GM21529 (cell line): Measurements from ENCODE around the gene KIT.
A peak's percentile ranks its signal among the peaks of the same experiment; 100 is the strongest.

Source experiments
- ATAC-seq: cut with Tn5 transposase; IDR thresholded peaks from one replicate; pipeline ENCODE4 v1.9.1; 2021; ENCODE audit not compliant: unreplicated experiment

The KIT gene

DNA sequence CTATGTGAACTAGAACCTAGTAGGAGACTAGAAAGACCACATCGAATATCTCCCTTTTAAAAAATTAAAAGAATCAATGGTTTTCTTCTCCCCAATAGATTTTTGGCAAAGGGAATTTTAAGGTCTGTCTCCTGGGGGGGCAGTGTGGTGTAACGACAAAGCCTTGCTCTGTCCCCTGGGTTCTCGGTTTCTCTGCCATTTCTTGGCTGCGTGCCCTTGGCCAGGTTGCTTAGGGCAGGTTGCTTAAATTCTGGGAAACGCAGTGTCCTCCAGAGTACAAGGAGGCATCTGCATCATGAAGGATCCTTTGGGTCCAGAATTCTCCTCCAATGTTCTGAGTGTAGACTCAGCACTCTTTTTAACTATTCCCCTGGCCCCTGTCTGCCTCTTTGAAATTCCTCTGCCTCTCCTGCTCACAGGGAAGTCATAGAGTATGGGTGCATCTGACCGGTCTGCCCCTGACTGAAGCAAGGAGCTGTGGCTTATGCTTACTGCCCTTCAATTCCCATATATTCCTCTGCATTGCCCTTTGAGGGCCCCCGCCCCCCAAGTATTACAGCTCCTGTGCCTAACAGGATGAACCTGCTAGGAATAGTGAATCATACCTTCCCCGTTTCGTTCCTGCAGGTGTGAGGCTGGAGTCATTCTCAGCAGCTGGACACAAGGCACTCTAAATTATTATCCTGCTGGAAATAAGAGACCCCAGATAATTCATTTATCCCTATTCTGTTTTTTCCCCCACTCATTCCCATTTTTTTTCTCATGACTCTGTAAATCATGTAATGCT, 2.2 kb downstream of the KIT start:
- no peak for ATAC-seq

DNA sequence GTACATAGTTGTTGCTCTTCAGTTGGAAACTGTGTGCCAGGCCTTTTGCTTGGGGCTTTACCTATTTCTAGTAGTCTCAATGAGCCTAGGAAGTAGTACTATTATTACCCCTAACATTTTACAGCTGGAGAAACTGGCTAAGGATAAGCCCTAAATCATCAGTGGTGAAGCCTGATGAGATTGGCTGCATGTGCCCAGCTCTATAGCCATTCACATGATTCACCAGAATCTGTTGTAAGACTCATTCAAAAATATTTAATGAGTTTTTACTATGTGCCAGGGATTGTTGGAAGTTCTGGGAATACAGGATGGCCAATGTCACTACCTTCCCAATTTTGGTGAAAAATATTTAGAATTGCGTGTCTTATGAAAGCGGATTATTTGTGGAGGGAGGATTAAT, 2.8 kb downstream of the KIT start:
- no peak for ATAC-seq

DNA sequence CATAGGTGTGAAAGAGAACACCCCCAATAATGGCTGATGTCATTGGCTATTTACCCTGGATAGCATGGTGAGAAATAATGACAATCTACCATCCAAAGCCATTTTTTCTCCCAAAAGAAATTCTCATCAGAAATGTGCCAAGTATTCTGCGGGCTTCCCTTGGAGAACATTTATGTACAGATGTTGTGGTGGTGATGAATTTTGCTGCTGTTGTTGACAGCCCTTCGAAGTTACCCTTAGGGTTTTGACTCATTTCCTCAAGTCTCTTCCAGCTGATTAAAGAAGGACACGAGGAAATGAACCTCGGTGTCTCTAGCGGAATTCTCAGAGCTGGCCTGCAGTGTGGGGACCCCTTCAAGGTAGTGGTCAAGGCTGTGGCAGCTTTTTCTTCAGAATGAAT, 3.4 kb downstream of the KIT start:
- no peak for ATAC-seq

DNA sequence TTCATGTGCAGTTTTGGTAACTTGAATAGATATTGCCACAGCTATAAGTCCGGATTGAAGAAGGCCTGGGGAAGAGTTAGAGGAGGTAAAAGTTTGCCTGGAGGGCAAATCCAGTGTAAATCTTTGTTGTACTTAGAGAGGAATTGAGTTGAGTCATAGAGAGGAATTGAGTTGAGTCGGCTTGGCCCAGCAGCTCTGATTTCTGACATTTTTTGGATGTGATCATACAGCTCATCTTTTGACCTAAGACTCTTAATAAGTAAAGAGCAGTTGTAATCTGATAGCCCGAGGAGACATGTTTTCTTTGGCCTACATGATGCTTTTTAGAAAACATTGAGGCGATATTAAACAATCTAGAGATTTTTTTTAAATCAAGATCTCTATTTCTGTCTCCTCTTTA, 3.9 kb downstream of the KIT start:
- no peak for ATAC-seq

DNA sequence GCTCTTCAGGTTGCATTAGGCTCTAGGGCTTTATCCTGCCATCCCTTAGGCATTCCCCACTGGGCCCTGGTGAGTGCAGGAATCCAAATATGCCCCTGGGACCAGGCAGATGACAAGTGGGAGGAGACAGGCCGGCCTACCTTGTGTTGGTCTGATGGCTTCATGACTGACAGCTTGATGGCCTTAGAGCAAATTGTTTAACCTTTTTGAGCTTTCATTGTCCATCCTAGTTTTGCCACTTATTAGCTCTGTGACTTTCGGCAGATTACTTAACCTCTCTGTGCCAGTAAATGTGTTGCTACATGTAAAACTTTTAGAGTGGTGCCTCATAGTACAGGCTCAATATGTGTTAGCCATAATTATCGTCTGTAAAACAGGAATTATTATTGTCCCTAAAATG, 4.4 kb downstream of the KIT start:
- no peak for ATAC-seq

DNA sequence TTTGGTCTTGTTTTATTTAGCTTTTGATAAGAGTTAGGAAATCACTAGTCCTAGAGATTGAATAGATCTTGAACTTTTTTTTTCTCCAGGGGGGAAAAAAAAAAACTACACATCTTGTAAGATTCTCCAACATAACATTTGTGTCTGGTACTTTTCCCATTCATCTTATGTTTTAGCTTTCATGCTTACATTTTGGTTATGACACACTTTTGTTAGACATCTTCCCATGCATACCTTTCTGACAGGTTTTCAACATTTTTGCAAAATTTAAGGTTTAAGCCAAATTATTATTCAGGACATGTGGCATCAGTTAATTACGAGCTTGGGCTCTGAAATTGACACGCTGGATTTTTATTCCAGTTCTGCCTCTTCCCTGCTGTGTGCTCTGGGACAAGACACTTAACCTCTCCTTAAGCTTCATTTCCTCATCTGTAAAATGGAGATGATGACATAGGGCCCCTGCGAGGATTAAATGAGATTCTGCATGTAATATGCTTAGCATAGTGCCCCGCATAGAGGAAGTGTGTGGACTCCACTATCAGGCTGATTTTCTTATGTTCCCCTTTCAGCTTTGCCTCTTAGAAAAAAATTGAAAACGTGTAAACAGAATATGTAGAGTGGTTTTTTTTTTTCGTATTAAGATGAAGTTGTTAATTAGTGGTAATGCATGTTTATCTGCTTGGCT, 5.3 kb downstream of the KIT start:
- no peak for ATAC-seq

DNA sequence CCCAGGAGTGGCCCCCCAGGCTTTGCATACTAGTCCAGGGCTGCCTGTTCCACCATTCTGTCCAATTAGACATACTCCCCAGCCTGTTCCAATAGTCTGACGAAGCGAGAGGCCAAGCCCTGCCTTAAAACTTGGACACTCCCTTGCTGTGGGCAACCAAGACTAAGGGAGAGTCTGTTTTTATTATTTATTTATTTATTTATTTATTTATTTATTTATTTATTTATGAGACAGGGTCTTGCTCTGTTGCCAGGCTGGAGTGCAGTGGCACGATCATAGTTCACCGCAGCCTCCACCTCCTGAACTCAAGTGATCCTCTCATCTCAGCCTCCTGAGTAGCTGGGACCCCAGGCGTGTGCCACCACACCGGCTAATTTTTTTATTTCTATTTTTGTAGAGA, 6.6 kb downstream of the KIT start:
- ATAC-seq, result no peak

DNA sequence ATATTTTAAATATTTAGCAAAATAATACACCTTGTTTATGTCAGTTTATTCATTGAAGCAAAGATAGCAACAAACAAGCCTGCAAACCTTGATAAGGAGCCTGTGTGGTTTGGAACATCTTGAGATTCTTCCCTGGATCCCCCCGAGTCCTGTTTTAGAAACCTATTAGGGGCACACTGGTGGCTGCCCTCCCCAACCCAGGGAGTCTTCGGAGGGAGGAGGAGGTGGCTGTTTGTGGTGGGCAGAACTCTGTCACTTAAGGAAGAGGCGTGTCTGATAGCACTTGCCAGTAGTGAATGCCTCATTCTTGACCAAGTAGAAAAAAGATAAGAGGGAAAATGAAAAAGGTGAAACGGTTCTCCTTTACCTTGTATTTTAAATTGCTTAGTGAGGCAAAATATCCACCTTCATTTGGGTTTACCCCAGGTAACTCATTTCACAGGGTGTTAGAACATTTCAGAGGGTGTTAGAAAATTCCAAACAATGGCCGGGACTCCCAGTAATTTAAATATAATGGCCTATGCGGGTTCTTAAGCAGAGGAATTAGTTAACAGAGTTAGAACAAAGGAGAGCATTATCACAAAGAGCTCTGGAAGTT, 10.4 kb downstream of the KIT start:
- ATAC-seq, result no peak

DNA sequence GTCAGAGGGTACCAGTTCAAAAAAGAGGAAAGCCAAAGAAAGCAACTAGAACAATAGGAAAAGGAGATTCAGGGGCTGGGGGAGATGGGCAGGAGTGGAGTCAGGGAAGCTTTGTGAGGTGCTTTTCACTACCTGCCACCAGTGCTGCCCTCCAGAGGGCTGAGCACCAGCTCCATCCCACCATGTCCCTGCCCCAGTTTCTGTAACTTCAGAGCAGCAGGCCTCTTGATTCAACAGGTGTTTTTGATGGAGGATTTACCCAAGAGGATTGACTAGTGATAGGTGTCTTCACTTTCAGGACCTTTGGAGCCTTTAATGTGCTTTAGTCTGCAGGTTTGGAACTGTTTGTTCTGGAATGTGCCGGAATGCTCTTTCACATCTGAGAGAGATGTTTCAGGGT, 12.1 kb downstream of the KIT start:
- no peak for ATAC-seq

DNA sequence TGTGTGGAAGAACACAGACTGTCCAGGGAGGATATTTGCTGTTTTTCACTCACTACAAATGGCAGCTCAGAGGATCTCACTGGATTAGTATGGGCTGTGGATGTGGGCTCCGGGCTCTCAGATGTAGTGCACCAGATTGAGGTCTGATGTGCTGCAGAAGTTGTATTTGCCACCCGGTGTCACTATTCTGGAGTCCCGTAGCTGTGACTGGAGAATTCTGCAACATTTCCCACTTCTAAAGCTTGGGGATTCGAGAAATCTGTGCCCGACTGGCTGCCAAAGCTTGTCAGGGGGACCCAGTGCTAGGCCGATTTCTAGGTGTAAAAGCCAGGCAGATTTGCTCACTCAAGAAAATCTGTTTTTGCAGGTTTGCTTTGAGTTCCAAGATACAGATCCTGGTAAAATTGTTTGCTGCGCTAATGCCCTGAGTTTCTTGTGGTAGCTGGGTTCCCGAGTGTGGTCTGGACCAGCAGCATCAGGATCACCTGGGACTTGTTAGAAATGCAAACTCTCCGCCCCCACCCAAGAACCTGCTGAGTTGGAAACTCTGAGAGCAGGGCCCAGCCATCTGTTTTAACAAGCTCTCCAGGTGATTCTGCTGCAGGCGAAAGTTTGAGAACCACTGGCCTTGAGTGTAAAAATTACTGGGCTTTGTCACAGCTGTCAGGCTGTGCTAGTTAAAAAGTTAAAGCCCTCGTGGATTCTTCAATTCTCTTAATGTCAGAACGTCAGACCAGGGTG, 18.1 kb downstream of the KIT start:
- ATAC-seq, result no peak

DNA sequence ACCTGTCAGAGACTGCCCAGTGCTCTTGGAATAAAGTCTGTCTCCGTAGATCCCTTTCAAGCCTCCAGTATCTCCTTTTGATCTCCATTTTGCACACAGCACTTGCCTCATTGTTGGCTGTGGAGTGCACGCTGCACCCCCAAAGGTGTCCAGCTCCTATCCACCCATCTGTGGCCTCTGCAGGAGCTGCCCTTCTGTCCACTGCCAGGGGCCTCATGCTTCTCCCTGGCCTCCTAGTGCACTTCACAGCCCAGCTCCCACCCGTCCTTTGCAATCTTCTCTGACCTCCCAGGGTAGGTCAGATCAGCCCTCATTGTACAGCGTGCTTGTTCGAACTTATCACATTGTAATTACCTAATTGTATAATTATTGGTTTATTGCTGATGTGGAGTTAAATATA, 18.9 kb downstream of the KIT start:
- ATAC-seq, result no peak

DNA sequence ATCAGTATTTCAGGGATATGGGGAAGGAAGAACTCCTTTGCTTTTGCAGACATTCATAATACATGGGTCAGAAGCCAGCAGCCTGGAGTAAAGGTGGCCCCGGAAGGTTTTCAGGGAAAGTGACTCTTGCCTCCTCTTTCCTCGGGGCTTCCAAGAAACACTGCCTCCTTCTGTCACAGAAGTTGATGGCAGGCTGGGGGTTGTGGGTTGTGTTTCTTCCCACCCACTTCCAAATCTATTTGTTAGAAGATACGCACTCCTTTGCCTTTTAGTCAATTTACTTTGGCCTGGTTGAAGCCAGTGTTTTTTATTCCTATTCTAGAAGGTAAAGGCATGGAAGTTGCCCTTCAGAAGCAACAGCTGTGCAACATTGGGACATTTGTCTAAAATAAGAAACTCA, 19.7 kb downstream of the KIT start:
- no peak for ATAC-seq

DNA sequence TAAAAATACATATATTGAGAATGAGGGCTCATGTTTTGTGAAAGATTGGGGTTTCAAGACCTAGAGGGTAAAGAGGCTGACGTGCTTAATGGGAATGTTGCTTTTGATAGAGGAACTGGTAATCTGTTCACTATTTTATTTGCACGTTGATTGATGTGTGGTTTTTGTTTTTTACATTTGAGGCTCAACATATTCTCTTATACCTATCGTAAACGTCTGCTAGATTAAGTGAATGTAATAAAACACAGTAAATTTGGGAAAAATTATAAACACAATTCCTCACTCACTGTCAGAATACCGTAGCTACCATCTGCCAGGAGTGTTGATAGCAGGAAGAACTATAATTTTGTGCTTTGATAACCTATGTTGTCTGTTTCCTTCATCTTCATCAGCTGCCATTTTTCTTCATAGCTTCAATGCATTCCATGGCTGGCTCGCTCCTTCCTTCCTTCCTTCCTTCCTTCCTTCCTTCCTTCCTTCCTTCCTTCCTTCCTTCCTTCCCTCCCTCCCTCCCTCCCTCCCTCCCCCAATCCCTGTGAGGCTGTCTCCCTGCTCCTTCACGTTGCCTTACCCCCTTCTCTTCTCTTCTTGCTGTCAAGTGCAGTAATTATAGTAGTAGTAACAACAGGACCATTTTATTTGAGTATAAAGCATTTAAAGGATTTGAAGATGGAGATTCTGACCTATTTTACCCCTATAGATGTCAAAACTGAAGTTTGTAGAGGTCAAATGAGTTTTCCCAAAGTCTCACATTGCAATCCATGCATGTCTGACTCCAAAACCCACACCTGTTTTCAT, 20.3 kb downstream of the KIT start:
- no peak for ATAC-seq

DNA sequence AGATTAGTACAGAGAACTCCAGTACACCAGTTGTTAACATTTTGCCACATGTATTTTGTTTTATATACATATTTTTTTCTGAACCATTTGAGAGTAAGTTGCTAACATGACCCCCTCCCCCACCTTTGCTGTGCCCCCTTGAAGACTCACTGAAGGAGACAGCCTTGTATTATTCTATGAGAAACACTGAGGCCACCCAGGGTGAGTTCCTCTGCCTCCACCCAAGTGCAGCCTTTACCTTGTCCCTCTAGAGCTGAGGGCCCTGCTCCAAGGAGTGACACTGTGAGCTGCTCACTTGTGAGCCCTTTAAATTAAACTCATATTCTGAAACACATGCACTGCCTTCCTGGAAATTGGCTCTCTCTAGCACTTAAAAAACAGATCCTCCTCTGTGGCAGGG, 21.1 kb downstream of the KIT start:
- ATAC-seq, result no peak

DNA sequence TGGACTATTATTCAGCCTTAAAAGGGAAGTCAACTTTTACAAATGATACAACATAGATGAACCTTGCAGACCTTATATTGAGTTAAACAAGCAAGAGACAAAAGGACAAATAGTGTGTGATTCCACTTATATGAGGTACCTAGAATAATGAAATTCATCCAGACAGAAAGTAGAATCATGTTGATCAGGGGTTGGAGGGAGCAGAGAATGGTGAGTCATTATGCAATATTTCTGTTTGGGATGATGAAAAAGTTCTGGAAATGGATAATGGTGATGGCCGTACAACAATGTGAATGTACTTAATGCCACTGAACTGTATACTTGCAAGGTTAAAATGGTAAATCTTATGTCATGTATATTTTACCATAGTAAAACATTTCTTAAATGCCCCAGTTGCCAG, 22.1 kb downstream of the KIT start:
- ATAC-seq, result no peak

DNA sequence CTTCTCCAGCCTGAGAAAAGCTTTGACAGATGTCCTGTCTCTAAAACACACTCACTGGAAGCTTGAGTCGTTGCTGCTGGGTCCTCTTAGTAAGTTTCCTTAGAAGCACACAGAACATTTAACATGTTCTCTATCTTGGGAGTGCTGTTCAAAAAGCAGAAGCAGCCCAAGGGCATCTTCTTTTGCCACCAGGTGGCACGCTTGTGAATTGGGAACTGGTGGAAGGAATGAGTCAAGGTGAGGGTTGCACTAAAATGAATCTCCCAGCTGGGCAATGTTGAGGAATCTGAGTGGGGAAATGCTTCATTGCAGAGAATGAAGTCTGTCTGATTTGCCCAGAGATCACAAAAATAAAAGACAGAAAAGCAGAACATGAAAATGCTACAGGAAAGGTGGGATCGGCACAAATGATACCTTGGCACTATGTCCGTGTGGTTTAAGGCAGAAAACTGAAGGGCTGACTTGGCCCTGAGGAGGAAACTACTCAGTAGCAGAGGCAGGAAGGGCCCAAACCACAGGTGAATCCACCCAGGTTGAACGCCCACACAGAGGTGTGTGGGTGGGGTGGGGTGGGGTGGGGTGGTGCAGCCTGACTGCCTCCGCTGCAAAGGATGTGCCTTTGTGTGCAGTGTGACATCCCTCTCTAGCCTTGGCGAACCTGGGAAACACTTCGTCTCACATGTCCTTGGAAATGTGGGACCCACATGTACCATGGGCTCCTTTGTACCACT, 26.0 kb downstream of the KIT start:
- peak; percentile 38 for ATAC-seq

DNA sequence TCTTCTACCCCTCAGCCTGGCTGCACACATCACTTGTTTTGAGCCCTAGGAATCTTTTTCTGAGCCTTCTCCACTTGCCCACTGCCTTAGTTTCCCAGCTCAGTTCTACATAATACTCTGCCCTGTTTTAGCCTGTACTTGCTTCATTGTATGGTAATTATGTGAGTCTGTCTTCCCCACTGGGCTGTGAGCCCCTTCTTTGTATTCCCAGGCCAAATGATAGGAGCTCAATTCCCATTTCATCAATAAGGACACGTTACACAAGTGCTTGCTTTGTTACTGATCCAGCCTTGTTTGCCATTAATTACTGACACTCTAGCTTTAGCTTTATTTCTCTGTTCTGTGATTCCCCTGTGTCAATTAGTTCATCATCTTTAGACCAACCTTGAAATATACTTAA, 28.1 kb downstream of the KIT start:
- ATAC-seq, result no peak

DNA sequence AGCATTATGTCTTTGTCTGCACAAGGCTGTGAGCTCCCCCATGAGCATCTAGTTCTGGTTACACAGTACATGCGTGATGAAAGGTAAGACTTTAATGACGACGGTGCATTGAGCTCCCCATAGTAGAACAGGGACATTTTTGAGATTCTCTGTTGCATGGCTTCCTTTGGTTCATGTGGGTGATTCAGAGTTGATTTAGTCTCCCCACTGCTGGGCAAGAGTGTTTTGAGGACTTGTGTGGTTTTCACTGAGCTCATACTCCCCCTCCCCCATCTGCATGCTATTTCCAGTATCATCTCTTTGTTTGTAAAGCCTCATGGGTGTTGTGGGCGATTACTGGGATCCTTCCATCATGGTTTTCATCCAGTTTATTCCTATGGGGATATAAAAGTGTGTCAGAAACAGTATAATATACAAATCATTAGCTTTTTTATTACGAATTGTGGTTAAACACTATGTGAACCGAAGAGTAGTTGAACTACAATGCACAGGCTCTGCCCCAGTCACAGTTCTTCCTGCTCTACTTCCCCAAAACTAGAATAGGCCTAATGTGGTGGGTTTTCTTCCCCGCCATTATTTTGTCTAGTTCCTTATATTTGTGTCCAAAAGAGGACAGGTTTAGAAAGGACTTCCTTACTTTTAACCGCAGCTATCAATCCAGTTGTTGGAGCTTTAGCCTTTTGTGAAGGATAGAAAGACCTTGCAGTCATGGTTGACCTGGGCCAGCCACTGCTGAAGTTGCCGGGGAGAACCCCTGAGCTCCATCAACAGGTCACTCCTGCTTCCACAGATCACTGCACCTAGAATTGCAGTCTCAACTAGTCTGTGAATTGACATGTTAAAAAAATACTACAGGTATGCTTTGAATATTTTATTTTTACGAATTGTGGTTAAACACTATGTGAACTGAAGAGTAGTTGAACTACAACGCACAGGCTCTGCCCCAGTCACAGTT, 30.4 kb downstream of the KIT start:
- ATAC-seq, result peak; percentile 53

DNA sequence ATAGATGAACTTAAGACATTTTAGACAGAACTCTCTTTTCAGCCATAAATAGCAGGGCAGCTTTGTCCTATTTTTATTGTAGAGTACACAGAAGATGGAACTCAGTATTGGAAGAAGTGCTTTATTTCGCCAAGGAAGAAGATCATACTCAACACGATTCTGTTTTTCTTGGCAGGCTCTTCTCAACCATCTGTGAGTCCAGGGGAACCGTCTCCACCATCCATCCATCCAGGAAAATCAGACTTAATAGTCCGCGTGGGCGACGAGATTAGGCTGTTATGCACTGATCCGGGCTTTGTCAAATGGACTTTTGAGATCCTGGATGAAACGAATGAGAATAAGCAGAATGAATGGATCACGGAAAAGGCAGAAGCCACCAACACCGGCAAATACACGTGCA, 37.6 kb downstream of the KIT start:
- ATAC-seq, result no peak
